GM18951 (cell line): Measurements from ENCODE around the gene RFX8.
"Not testable (repeated sequence)": the region's sequence is repeated elsewhere in the genome, so short reads cannot be mapped to it uniquely, and the experiment has no call there.

Experiments
- POLR2A ChIP-seq: IDR thresholded peaks from 4 replicates; pipeline ENCODE4 v1.6.1; 2011; ENCODE audit warnings: mild to moderate bottlenecking; ENCODE audit not compliant: insufficient read length, insufficient read depth; ENCODE audit errors: extremely low read depth
- in situ Hi-C: fragments of 300-500 bp; cut with MboI; formaldehyde crosslinking; loops from one replicate; pipeline ENCODE4 v1.12.0; 2022; ENCODE audit warnings: low sequenced_read_pairs, mixed read lengths, inconsistent platforms; ENCODE audit not compliant: unreplicated experiment

Gene RFX8

DNA sequence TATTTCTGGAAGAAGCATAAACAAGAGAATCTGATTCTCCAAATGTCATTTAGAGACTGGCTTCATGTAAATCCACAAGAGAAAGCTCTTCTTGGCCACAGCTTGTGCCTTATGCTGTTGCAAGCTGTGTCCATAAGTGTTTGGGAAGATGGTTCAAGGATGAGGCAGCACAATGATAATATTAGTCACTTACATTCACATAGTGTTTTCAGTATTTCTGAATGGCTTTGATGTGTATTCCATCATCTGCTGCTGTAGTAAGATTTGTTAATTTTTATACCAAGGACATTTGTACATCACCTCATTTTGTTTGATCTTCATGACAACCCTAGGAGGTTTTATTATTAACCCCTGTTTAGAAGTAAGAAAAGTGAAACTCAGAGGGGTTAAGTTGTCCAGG lies 117.5 kb downstream of the RFX8 start:
- in situ Hi-C loops = no loop called here
- no peak for TF ChIP-seq POLR2A

DNA sequence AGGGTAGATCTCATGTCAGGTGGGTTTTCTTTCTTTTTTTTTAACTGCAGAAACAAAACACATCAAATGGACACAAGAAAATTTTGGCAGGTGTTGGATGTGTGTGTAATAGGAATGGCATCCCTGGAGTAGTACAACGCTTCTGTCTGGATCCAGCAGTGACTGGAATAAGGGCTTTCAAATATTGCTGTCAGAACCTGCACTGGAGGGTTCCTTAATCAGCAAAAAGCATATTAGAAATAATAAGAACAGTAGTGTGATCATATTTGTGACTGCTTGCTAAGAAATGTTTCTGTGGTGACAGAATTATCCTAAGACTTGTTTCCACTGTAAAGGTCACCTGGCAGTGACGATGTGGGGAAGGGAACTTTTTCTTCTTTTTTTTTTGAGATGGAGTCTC lies 118.4 kb downstream of the RFX8 start:
- in situ Hi-C loops = no loop called here
- no peak for TF ChIP-seq POLR2A

DNA sequence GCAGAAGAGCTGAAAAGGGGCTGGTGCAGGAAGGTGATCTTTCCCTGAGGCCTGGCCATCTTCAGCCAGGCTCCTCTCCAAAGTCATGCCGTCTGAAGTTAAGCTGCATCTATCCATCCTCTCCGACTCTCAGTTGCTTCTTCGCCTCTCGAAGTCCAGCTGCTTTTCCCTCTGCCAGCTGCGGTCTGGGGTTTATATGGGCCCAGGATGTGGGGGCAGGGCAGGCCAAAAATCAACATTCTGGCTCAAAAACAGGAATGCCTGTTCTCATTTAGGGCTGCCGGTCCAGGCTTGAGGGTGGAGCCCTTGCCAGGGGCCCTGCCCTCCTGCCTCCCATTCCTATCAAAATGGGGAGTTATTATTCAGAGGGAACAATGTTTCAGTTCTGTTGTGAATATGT lies 118.9 kb downstream of the RFX8 start:
- no peak for TF ChIP-seq POLR2A
- in situ Hi-C loops = no loop called here

DNA sequence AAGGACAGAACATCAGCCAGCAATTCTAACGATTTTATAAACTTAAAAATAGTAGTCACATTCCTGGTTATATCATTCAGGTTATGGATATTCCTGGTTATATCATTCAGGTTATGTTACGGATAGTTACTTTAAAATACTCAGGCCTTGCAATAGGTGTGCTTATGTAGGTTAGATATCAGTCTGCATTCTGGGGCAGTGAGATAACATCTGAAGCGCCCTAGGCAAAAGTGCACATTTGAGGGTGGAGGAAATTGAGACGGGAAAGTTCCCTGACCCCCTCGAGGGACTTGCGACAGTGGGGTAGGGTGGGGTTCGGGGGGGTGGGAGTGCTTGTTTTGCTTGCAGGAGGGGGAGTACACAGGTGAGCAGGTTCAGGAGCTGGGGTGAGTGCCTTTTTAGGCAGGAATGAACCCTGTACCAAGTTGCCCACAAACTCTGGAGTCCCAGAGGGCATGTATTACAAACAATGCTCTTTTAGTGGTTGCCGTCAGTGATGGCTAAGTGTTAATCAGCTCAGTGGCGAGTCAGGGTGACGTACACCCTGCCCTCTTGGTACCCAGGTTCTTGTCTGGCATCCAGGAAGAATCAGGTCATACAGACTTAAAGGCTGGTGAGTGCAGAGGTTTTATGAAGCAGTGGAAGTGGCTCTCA lies 119.4 kb downstream of the RFX8 start:
- TF ChIP-seq POLR2A = no peak
- in situ Hi-C loops = no loop called here

DNA sequence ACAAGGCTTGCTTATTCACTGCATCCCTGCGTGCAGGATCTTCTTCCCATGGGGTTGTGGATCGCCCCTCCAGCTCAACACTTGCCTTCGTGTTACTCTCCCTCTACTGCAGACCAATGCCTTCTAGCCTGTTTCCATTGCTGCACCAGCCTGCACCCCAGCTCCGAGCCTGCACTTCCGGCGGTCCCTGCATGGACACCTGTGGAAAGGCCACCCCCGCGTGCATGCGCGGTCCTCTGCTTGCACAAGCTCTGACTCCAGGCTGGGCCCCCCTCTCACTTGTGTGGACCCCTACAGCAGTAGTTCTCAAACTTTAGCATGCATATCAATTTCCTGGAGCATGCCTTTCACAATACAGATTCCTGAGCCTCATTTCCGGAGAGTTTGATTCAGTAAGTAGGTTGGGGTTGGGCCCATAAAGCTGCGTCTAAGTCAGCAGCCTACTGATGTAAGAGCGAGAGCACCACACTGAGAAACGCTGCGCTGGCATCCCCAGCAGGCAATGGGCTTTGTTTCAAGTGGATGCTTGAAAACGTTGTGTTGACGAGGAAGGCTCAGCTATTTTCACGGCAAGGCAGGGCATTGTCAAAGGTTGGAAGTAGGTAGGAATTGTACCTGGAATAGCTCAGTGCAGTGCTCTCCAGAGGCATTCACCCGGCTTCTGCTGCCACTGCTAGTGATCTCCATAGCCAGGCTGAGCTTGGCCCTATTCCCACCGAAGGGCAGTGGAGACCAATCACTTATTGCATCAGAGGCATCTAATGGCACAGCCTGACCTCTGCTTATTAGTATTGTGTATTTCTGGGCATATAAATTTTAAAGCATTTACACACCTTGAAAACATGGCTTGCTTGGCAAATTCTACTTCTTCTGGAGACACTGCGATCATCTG lies 120.2 kb downstream of the RFX8 start:
- TF ChIP-seq POLR2A = no peak
- in situ Hi-C loops = no loop called here

DNA sequence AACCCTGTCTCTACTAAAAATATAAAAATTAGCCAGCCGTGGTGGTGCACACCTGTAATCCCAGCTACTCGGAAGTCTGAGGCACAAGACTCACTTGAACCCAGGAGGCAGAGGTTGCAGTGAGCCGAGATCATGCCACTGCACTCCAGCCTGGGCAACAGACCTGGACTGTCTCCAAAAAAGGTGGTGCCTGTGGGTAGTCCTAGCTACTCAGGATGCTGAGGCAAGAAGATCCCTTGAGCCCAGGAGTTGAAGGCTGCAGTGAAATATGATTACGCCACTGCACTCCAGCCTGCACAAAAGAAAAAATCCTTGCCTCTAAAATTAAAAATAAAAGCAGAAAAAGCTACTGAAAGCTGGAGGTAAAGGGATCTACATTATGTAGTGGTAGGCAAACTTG lies 122.3 kb downstream of the RFX8 start:
- in situ Hi-C loops = not testable (repeated sequence)

DNA sequence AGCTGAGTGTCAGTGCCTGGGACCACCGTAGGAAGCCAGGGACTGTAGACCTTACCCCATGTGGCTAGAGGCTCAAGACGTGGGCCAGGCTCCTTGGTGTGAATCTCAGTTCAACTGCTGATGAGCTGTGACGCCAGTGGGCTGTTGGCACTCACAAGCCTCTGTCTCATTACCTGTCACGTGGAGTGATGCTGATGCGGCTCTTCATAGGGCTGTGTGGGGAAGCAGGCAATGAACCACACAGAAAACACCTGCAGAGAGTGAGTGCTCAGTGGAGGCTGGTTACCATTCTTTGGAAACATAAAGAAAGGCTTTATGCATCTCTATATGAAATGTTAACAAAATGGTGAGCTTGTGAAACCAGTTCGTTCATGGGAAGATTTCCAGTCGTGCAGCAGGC lies 123.7 kb downstream of the RFX8 start:
- no peak for TF ChIP-seq POLR2A
- in situ Hi-C loops = no loop called here

DNA sequence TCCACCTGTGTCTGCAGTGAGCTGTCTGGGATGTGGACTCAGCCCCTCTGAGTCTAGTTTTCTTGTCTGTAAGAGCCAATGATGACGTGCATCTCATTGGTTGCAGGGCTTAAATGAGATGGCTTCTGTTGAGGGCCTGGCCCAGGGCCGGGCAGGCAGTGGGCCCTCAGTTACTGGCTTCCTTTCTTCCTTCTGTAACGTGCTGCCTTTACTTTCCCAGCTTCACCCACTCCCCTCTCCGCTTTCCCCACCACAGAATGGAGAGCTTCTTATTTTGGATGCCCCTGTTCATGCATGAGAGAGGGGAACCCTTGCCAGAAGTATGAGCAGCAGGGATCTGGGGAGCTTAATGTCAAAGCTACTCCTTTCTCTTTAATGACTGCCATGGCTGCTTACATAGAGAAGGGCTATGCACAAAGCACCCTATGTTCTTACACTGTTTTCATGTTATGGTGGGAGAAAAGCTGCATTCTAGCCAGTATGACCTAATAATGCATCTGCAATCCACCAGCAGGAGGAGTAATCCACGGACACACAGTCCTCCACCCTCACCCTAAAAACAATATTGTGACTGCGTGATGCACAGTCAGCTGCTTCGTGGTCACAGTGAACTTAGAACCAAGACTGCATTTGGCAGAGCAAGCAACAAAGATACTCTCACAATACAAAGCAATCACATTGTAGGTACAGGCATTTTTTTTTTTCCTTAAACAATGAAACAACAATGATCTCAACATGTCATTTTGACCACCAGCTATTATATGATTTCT lies 124.8 kb downstream of the RFX8 start:
- in situ Hi-C loops = no loop called here
- no peak for TF ChIP-seq POLR2A

DNA sequence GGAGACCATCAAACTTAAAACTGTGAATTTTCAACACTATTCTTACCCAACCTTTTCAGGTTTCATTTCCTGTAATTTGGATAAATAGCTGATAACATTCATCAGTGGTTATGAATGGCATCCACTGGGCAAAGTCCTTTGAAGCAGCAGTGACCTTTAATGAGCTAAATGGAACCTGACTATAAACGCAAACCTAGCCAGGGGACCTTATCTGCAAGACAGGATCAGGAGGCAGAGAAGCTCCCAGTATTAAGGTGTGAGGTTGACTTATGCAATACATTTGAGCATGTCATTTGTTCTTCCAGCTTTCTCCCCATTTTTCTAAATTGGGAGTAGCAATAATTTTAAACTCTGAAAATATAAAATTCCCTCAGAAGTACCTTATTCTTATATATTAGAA lies 126.0 kb downstream of the RFX8 start:
- in situ Hi-C loops = no loop called here
- no peak for TF ChIP-seq POLR2A
